Mucosa of descending colon (tissue), 3 donors: ENCODE measurements around the gene DLST. TPM values are rescaled to one million over a fixed set of nuclear protein-coding genes. Genes with fewer than 3 reads are reported as not detected.

Experiments used
- ATAC-seq: fragments of 200-7000 bp; cut with Tn5 transposase; one replicate; pipeline ENCODE4 v1.9.1; 2020; ENCODE audit warnings: mild to moderate bottlenecking, moderate library complexity
- DNase-seq, 3 donors: peaks; one replicate each; pipeline ENCODE4 v3.0.0-alpha.2; 2020
- H3K36me3 ChIP-seq: fragments of 200-600 bp; one replicate; pipeline ENCODE4 v1.8.0; 2021; ENCODE audit warnings: low read depth, mild to moderate bottlenecking
- H3K4me1 ChIP-seq: fragments of 200-600 bp; one replicate; pipeline ENCODE4 v1.8.0; 2021; ENCODE audit warnings: low read depth, mild to moderate bottlenecking
- H3K4me3 ChIP-seq: fragments of 200-600 bp; one replicate; pipeline ENCODE4 v1.8.0; 2021; ENCODE audit warnings: mild to moderate bottlenecking
- H3K9me3 ChIP-seq: fragments of 200-600 bp; one replicate; pipeline ENCODE4 v1.8.0; 2021; ENCODE audit warnings: mild to moderate bottlenecking
- intact Hi-C, 2 donors: fragments of 100-400 bp; cut with DNase I in 1 of 2; cut with micrococcal nuclease in 1 of 2; formaldehyde crosslinking; loops; one replicate each; pipeline versions ENCODE4 v1.11.0 to v1.11.1; 2022; cut with DNase I, micrococcal nuclease
- total RNA-seq, 3 donors: library from RNA; stranded (reverse); fragmentation: NEBNext Ultra II Directional in 2 of 3; extraction: Animal tissue kit (Norgen Biotek cat#: 25700) in 2 of 3; gene quantifications; one replicate each; pipeline versions ENCODE4 v1.2.1 to v1.2.4, GENCODE V29; 2021 to 2023
- TF ChIP-seq, protein P1 (sequence below): fragments of 200-600 bp; IDR thresholded peaks from one replicate; pipeline ENCODE4 v1.8.0; 2022; ENCODE audit warnings: antibody characterized with exemption, mild to moderate bottlenecking
- donor health status: DM: no; HTN: no; CAD: no; lungs with moderate emphysema.
- donor health status: DM: no; HTN: no; CAD: no.
- donor health status: DM: no; HTN: yes; CAD: no.

DLST gene
- total RNA-seq, 3 donors from 2014 or later: 106 to 125 (median 121) TPM

DNA sequence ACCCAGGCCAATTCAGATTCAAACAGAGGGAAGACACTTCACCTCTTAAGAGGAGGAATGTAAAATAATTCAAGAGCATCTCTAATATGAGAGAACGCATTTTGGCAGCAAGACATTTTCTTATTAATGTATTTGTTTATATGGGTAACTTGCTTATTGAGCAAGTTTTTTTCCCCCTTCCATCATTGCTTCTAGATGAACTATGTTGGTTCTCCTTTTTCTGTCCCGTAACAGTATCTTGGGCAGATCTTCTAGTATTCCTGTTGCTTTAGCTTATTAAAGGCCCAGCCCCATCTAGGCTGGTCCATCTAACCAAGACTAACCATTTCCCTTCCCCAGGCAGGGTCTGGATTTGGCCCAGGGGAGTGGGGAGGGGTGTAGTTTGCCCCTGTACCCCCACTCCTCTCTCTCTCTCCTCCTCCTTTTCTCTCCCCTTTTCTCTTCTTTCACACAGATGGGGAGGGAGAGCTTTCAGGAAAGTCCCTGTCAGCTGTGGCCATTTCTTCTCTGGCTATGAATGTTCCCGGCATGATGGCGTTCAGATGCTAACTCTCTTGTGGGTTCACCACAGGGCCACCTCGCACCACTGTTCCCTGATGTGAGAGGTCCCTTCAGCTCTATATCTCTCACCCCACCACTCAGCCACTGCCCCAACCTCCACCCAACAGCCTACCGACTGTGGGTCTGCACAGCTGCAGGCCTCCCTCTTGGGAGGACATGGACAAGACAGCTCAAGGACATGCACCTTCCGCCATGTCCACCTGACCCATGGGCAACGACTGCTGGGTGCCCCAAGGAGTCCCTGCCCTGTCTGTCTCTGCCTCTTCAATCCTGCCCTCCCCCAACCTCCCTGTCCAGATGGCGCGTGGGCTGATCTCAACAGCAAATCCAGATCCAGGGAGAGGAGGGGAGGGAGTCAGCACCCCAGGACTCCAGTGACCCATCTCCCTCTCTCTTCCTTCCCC lies 57.1 kb downstream of the DLST start:
- Histone ChIP-seq H3K9me3 (no peaks in the 10 kb centered on the region), H3K4me3 (no peak overlapping the region), H3K4me1 (peaks cover 4% of the 10 kb centered on the region), H3K36me3 (no peaks in the 10 kb centered on the region)
- TF ChIP-seq, protein P1, sequence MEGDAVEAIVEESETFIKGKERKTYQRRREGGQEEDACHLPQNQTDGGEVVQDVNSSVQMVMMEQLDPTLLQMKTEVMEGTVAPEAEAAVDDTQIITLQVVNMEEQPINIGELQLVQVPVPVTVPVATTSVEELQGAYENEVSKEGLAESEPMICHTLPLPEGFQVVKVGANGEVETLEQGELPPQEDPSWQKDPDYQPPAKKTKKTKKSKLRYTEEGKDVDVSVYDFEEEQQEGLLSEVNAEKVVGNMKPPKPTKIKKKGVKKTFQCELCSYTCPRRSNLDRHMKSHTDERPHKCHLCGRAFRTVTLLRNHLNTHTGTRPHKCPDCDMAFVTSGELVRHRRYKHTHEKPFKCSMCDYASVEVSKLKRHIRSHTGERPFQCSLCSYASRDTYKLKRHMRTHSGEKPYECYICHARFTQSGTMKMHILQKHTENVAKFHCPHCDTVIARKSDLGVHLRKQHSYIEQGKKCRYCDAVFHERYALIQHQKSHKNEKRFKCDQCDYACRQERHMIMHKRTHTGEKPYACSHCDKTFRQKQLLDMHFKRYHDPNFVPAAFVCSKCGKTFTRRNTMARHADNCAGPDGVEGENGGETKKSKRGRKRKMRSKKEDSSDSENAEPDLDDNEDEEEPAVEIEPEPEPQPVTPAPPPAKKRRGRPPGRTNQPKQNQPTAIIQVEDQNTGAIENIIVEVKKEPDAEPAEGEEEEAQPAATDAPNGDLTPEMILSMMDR: no peak
- no peak for DNase-seq
- ATAC-seq: no peak
- intact Hi-C loops: no loop called here

DNA sequence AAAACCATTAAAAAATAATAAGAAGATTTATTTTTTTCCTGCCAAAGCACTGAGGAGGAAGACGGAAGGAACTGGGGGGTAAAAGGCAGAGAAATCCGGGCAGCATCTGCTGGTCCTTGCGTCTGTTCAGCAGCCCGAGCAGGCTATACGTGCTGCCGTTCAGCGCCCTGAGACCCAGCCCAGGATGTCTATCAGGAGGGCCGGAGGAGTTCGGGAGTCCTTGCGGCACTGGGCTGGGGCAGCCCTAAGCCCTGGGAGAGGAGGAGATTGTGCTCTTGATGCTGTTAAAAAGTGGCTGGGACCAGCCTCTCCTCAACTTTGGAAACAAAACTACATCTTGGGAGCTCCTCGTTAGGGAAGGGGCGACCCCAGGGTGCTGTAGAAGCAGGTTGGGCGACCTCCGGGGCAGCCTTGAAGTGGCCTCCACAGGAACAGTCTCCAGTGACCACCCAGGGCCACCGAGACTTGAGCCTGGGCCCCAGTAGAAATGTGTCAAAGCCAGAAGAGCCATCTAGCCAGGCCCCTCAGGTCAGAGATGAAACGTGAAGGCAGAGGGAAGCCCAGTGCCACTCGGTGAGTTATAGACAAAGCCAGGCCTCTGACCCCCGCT lies 59.3 kb downstream of the DLST start:
- TF ChIP-seq, protein P1: no peak
- no peaks in the 10 kb centered on the region for H3K36me3 ChIP-seq
- H3K4me3 ChIP-seq: no peak overlapping the region
- DNase-seq (no peak), ATAC-seq (no peak)
- intact Hi-C loops: no loop called here
- no peaks in the 10 kb centered on the region for H3K9me3 ChIP-seq
- no peaks in the 10 kb centered on the region for H3K4me1 ChIP-seq

GRCh38 chr14:74941676-74942097 lies 60.0 kb downstream of the DLST start:
- DNase-seq (peak; percentile 46 to 75 (median 59)), ATAC-seq (peak; percentile 40)
- Histone ChIP-seq H3K4me1 (peaks cover 6% of the 10 kb centered on the region), H3K36me3 (no peaks in the 10 kb centered on the region), H3K9me3 (no peaks in the 10 kb centered on the region), H3K4me3 (no peak overlapping the region)
- TF ChIP-seq, protein P1: no peak
- intact Hi-C loops: no loop called here

- Histone ChIP-seq H3K36me3 (no peaks in the 10 kb centered on the region), H3K4me3 (no peak overlapping the region), H3K4me1 (peaks cover 7% of the 10 kb centered on the region), H3K9me3 (no peaks in the 10 kb centered on the region)
- intact Hi-C loops: no loop called here
- ATAC-seq (no peak), DNase-seq (no peak)
- TF ChIP-seq, protein P1: no peak
Observed at GRCh38 chr14:74942181-74942580, 60.5 kb downstream of the DLST start.

DNA sequence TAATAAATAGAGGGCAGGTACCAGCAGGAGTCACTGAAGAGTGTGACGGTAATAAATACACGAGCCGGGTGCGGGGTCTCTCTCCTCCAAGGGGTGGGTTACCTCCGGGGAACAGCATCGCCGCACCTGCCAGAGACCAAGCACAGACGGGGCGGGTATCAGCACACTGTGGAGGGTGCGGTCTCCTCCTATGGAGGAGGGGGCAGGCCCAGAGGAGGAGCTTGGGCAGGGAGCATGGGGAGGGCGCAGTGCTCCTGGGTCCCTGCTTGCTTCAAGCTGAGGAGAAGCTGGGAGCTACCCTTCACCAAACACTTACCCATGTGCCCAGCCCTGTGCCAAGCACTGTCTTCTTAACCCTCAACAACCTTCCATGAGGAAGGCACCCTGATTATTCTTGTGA lies 60.9 kb downstream of the DLST start:
- ATAC-seq: no peak
- Histone ChIP-seq H3K9me3 (no peaks in the 10 kb centered on the region), H3K4me3 (no peak overlapping the region), H3K4me1 (peaks cover 7% of the 10 kb centered on the region), H3K36me3 (no peaks in the 10 kb centered on the region)
- intact Hi-C loops: no loop called here
- DNase-seq: no peak
- TF ChIP-seq, protein P1: no peak
